COLO668 (cell line): ENCODE measurements around the gene FOXP1.

ENCODE experiments used
- DNase-seq: peaks from one replicate; lab custom pipeline; 2025; ENCODE audit not compliant: unreplicated experiment; lab: John Stamatoyannopoulos, UW

The FOXP1 gene

GRCh38 chr3:71282976-71283375 is 300.6 kb downstream of the FOXP1 start:
- DNase-seq: no peak

GRCh38 chr3:71281280-71281679 is 302.2 kb downstream of the FOXP1 start:
- no peak for DNase-seq

DNA sequence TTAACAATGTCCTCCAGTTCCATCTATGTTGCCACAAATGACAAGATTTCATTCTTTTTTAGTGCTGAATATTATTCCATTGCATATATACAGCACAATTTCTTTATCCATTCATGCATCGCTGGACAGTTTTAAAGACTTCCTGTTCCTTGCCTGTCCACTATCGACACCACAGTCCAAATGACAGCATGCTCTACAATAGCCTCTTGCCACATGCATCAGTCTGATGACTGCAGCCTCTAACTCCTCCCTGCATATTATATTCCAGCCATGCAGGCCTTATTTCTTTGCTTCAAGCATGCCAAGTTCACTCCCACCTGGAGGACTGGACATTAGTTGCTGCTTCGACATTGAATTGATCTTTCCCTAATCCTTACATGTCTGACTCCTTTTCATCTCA is 306.2 kb downstream of the FOXP1 start:
- DNase-seq: no peak

GRCh38 chr3:71276531-71276930 is 307.0 kb downstream of the FOXP1 start:
- no peak for DNase-seq

GRCh38 chr3:71273453-71273852 is 310.1 kb downstream of the FOXP1 start:
- DNase-seq: no peak

- no peak for DNase-seq
These were observed 311.9 kb downstream of the FOXP1 start for GRCh38 chr3:71271596-71271995.

- DNase-seq: no peak
These were observed 313.6 kb downstream of the FOXP1 start for GRCh38 chr3:71269906-71270305.

- DNase-seq: no peak
These were observed 315.0 kb downstream of the FOXP1 start for GRCh38 chr3:71268462-71268999.

DNA sequence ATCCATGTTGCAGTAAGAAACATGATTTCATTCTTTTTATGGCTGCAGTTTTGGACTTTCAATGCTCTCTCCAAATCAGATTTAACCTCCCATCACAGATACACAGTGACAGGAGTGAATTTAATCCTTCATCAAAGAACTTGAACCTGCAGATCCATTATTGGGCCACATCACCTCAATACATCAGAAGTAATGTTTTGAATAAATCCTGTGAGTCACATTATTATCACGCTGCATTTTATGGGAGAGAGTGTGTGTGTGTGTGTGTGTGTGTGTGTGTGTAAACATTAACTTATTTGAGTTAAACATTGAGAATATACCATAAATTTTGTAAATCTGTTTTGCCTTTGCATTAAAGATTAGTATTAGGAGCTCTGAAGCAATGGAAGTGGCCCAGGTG is 316.7 kb downstream of the FOXP1 start:
- no peak for DNase-seq

GRCh38 chr3:71265365-71265915 is 318.1 kb downstream of the FOXP1 start:
- no peak for DNase-seq

DNA sequence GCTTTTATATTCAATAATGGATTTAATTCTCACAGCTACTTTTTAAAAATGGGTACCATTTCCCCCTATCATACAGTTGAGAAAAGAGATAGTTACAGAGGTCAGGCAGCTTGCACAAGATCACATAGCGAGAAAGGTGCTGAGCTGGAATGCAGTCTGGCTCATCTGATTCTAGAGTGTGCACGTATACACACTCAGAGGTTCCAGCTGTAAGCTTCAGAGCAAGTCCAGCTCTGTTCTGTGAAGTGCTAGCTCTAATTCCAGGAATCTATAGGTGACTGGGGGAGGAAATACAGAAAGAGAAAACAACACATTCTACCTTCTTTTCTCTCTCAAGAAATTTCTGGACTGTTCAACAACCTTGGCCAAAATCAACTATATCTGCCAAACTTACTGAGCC is 318.7 kb downstream of the FOXP1 start:
- no peak for DNase-seq

DNA sequence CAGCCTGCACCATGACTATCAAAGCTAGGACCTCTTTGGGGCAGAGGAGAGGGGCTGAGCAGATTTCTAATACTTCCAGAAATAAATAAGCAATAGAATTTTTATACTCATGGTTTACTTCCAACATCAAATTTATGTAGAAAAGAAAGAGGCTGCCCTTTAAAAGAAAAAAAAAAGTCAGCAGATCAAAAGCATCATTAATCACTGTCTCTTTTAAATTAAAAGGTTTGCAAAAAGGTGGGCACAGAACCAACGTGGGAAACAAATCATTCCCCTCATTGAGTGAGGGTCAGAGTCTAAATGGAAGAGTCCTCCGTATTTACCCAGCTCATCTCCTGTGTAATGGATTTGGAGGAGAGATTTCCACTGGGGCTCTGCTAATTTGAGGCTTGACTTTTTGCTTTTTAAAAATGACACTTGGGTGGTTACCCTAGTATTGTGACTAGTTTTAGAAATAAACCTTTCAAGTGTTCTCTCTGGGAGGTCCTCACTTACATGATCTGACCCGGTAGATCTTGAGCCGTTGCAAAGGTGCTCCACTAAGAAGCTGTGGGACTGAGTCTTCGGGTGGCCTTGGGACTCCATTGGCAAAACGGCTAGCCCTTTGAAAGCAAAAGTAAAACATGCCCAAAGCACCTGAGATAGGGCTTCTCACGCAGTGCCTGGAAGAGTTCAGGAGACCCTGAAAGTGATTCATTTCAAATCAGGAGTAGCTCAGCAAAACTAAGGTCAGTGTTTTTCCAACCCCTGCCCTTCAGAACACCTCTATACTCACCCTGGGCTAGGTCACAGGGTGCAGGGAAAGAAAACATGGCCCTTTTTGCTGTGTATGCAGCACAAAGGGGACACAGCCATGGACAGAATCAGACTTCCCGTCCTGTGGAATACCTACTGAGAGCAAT is 320.9 kb downstream of the FOXP1 start:
- no peak for DNase-seq

GRCh38 chr3:71260782-71261181 is 322.7 kb downstream of the FOXP1 start:
- DNase-seq: no peak

- no peak for DNase-seq
These were observed 325.0 kb downstream of the FOXP1 start for GRCh38 chr3:71258526-71258925.

- peak; percentile 25 for DNase-seq
These were observed 325.4 kb downstream of the FOXP1 start for GRCh38 chr3:71258116-71258515.

DNA sequence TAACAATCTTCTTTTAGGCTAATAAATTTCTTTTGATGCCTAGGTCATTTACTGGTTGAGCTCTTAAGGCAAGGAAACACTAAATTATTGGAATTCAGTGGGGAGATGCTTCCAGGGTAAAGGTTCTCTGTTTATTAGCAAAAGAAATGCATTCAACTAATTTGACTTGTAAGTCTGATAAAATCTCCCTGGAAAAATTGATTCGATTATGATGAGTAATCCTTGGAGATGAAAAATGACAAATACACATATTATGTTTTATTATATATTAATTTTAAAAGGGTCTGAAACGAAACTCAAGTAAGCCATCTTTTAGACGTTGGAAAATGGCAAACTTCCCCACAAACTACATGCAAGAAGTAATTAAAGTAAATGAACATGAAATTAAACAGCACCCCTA is 328.0 kb downstream of the FOXP1 start:
- DNase-seq: no peak

GRCh38 chr3:71254281-71255057 is 329.1 kb downstream of the FOXP1 start:
- DNase-seq: no peak

GRCh38 chr3:71253169-71253568 is 330.4 kb downstream of the FOXP1 start:
- DNase-seq: no peak

- DNase-seq: no peak
These were observed 331.1 kb downstream of the FOXP1 start for GRCh38 chr3:71252466-71252865.

GRCh38 chr3:71251156-71251775 is 332.3 kb downstream of the FOXP1 start:
- no peak for DNase-seq

DNA sequence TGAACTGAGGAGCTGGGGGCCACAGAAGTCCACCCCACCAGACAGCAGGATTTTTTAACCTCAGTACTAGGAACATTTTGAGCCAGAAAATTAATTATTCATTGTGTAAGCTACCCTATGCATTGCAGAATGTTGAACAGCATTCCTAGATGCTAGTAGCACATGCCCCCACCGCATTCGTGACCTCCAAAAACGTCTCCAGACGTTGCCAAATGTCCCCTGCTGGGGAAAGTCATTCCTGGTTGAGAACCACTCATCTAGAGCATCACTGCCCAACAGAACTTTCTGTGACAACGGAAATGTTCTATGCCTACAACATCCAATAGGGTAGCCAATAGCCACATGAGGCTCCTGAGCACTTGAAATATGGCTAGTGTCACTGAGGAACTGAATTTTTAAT is 333.5 kb downstream of the FOXP1 start:
- DNase-seq: no peak
